GM21390 (cell line): ENCODE results near the gene NEDD9.

ENCODE experiments used
- ATAC-seq: cut with Tn5 transposase; IDR thresholded peaks from one replicate; pipeline ENCODE4 v1.9.1; 2021; ENCODE audit not compliant: unreplicated experiment

The NEDD9 gene

GRCh38 chr6:11203306-11204004, 29.0 kb downstream of the NEDD9 start:
- ATAC-seq = no peak

- no peak for ATAC-seq
Observed at GRCh38 chr6:11202513-11203305, 29.8 kb downstream of the NEDD9 start.

- ATAC-seq = no peak
Observed at GRCh38 chr6:11201772-11202512, 30.5 kb downstream of the NEDD9 start.

GRCh38 chr6:11201015-11201414, 31.5 kb downstream of the NEDD9 start:
- no peak for ATAC-seq

GRCh38 chr6:11200356-11200755, 32.1 kb downstream of the NEDD9 start:
- ATAC-seq = no peak

GRCh38 chr6:11198663-11199603, 33.5 kb downstream of the NEDD9 start:
- peak; percentile 67 for ATAC-seq

GRCh38 chr6:11197850-11198249, 34.6 kb downstream of the NEDD9 start:
- no peak for ATAC-seq

GRCh38 chr6:11197175-11197536, 35.3 kb downstream of the NEDD9 start:
- ATAC-seq = no peak

GRCh38 chr6:11196511-11197174, 35.8 kb downstream of the NEDD9 start:
- ATAC-seq = no peak

- ATAC-seq = no peak
Observed at GRCh38 chr6:11194356-11195218, 37.9 kb downstream of the NEDD9 start.

GRCh38 chr6:11193434-11193833, 39.0 kb downstream of the NEDD9 start:
- ATAC-seq = no peak

GRCh38 chr6:11192167-11192566, 40.3 kb downstream of the NEDD9 start:
- no peak for ATAC-seq

- ATAC-seq = no peak
Observed at GRCh38 chr6:11190625-11191245, 41.7 kb downstream of the NEDD9 start.

GRCh38 chr6:11189865-11190624, 42.4 kb downstream of the NEDD9 start:
- no peak for ATAC-seq

- ATAC-seq = no peak
Observed at GRCh38 chr6:11188161-11188915, 44.1 kb downstream of the NEDD9 start.

- ATAC-seq = no peak
Observed at GRCh38 chr6:11187301-11187700, 45.2 kb downstream of the NEDD9 start.

GRCh38 chr6:11185204-11185842, 47.1 kb downstream of the NEDD9 start:
- ATAC-seq = no peak
